ENCODE measurements around the gene ZBTB34. TPM values are rescaled to one million over a fixed set of nuclear protein-coding genes. Genes with fewer than 3 reads are reported as not detected.

The ZBTB34 gene
- total and polyA plus RNA-seq, 9 of the 15 experiments (the other 6 are each of a cell fraction or from before 2014, with no cell fraction given), result 2.7 to 15.6 (median 9.8) TPM

DNA sequence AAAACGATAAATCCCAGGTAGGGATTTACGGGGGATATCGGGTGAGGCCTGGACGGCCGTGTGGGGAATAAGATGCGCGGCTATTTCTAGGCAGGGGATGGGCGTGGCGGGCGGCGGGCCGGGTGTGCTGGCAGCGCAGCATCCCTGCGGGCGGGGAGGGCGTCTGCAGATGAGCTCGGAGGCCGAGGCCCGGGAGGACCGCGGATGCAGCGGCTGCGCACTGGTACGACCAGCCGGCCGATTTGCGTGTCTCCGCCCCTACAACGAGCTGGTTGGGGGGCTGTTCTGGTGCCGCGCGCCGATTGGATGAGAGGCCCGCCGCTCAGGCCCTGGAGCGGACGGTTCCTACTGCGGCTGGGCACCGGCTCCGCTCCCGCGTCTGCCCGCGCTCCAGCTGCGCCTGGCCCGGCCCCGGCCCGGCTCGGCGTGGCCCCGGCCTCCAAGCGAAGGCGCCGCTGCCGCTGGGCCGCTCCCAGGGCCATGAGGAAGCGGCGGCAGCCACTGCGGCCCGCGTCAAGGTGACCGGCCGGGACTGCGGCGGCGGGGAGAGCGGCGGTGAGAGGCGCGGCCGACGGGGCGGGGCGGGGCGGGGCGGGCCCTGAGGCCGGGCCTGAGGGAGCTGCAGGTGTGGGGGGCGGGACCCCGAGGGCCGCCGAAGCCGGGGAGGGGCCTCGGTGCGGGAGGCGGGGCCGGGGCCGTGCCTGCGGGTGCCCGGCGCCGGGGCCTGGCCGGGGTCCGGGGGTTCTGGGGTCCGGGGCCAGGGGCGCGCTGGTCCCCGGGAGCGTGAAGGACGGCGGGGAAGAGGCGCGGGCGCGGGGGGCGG lies 54.2 kb downstream of the ZBTB34 start, which contains the start of gene RALGPS1 (continued):
- TF ChIP-seq REST (IDR thresholded peaks at IDR 0.05; ENCODE audit: borderline replicate concordance) (no peak), REST (CRISPR knock-in tag; IDR thresholded peaks at IDR 0.05; ENCODE audit: low read depth) (no peak), ZNF695 (CRISPR knock-in tag; IDR thresholded peaks at IDR 0.05) (no peak), ZNF23 (CRISPR knock-in tag; IDR thresholded peaks at IDR 0.05) (no peak), HINFP (tag; conservative IDR thresholded peaks at IDR 0.05; ENCODE audit: low read depth) (no peak), ETS2 (tag; IDR thresholded peaks at IDR 0.05; ENCODE audit: borderline replicate concordance, poor library complexity, severe bottlenecking) (no peak), HNRNPLL (IDR thresholded peaks at IDR 0.05; ENCODE audit: low read depth, low read length, poor library complexity, severe bottlenecking) (peak; percentile 45), ZNF354B (CRISPR knock-in tag; IDR thresholded peaks at IDR 0.05) (no peak), DDX20 (tag; IDR thresholded peaks at IDR 0.05; ENCODE audit: low read depth) (no peak), CBX2 (IDR thresholded peaks at IDR 0.05; ENCODE audit: insufficient read depth, low read length, poor library complexity, severe bottlenecking) (no peak), RAD21 (CRISPR knock-in tag; conservative IDR thresholded peaks at IDR 0.05 in 1 of 2, IDR thresholded peaks at IDR 0.05 in 1 of 2) (no peak)
- TF ChIP-seq, protein P1, sequence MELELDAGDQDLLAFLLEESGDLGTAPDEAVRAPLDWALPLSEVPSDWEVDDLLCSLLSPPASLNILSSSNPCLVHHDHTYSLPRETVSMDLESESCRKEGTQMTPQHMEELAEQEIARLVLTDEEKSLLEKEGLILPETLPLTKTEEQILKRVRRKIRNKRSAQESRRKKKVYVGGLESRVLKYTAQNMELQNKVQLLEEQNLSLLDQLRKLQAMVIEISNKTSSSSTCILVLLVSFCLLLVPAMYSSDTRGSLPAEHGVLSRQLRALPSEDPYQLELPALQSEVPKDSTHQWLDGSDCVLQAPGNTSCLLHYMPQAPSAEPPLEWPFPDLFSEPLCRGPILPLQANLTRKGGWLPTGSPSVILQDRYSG (tag; conservative IDR thresholded peaks at IDR 0.05; ENCODE audit: low read depth), result no peak
- TF ChIP-seq, protein P2, sequence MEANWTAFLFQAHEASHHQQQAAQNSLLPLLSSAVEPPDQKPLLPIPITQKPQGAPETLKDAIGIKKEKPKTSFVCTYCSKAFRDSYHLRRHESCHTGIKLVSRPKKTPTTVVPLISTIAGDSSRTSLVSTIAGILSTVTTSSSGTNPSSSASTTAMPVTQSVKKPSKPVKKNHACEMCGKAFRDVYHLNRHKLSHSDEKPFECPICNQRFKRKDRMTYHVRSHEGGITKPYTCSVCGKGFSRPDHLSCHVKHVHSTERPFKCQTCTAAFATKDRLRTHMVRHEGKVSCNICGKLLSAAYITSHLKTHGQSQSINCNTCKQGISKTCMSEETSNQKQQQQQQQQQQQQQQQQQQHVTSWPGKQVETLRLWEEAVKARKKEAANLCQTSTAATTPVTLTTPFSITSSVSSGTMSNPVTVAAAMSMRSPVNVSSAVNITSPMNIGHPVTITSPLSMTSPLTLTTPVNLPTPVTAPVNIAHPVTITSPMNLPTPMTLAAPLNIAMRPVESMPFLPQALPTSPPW (CRISPR knock-in tag; IDR thresholded peaks at IDR 0.05), result peak; percentile 78

Measured in K562 (cell line).